Measurements from ENCODE around the gene ALG12. TPM values are rescaled to one million over a fixed set of nuclear protein-coding genes. Genes with fewer than 3 reads are reported as not detected.

The ALG12 gene
- polyA plus RNA-seq, 1 of the 3 experiments (the other 2 are of a cell fraction): 9.9 TPM

DNA sequence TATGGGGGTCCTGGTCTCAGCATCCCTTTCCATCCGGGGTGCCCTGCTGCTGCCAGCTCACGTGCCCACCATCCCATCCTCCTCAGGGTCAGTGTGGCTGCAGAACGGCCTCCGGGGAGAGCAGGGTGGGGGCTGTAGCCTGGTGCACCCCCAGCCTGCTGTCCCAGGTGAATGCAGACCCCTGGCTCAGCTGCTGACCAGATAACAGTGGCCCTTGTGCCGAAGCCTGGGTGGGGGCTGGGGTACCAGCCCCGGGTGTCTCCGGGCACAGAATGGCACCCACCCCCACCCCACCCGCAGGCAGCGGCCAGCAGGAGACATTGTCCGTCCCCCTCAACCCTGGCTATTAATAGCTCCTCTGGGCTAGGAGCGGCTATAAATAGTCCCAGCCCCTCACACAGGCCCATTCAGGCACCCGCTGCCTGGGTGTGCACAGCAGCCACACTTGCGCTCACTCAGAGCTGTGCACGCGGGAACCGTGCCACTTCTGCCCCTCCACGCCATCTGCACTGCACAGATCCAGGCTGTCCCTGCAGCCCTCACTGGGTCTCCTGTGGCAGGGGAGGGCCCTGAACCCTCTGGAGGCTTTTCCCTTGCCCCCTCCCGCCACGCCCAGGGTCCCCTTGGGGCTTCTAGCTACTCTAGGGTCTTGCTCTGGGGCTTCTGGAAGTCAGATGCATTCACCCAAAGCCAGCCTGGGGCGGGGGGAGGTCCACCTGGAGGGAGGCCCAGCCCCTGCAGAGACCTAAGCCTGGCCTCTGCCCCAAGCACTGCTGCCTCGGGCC is 18.9 kb upstream of the ALG12 start:
- WGBS (ENCODE audit: low lambda C conversion rate): 95% methylated on average over 9 of the region's 21 CpGs
- Histone ChIP-seq H2AFZ (ENCODE audit: low read depth) (no peak overlapping the region), H3K27ac (ENCODE audit: low read depth in 2 of 2, low read length in 1 of 2) (no peak overlapping the region), H3K9me2 (no peaks in the 10 kb centered on the region), H3K36me3 (replicated peaks in 1 of 2; ENCODE audit: control insufficient read depth in 1 of 2, insufficient read depth in 2 of 2, low read length in 1 of 2) (no peaks in the 10 kb centered on the region), H3K9me3 (no peaks in the 10 kb centered on the region), H3K4me1 (ENCODE audit: control insufficient read depth in 1 of 2, insufficient read depth in 2 of 2, low read depth in 1 of 2, low read length in 1 of 2) (peaks cover 6 to 23% of the 10 kb centered on the region in 2 experiments; a peak in 2 of 4 replicates), H3F3A (replicated peaks; ENCODE audit: insufficient read depth) (no peaks in the 10 kb centered on the region), H3K4me3 (ENCODE audit: low read depth in 2 of 2, low read length in 1 of 2) (no peak overlapping the region), H3K79me2 (ENCODE audit: insufficient read depth) (no peaks in the 10 kb centered on the region), H3K4me2 (no peak overlapping the region), H3K9ac (no peak overlapping the region), H3K27me3 (ENCODE audit: insufficient read depth) (no peaks in the 10 kb centered on the region), H4K20me1 (ENCODE audit: insufficient read depth) (no peaks in the 10 kb centered on the region)
- ChIA-PET CTCF (interaction anchor here (1.7 kb wide), 1 partner anchor 93 kb away, joined by 8 read pairs; no protein-coding TSS in a partner anchor), POLR2A (no interaction called here)
- no peak for DNase-seq
- TF ChIP-seq TEAD4 (IDR thresholded peaks at IDR 0.05; ENCODE audit: borderline replicate concordance, insufficient read depth): no peak
- no peak for TF ChIP-seq MXI1 (IDR thresholded peaks at IDR 0.05; ENCODE audit: low read depth, low read length)
- TF ChIP-seq MEF2A (IDR thresholded peaks at IDR 0.05; ENCODE audit: borderline replicate concordance, low read depth): no peak
- TF ChIP-seq TAF1 (IDR thresholded peaks at IDR 0.05; ENCODE audit: borderline replicate concordance, low read depth, low read length): no peak
- TF ChIP-seq, protein P1, sequence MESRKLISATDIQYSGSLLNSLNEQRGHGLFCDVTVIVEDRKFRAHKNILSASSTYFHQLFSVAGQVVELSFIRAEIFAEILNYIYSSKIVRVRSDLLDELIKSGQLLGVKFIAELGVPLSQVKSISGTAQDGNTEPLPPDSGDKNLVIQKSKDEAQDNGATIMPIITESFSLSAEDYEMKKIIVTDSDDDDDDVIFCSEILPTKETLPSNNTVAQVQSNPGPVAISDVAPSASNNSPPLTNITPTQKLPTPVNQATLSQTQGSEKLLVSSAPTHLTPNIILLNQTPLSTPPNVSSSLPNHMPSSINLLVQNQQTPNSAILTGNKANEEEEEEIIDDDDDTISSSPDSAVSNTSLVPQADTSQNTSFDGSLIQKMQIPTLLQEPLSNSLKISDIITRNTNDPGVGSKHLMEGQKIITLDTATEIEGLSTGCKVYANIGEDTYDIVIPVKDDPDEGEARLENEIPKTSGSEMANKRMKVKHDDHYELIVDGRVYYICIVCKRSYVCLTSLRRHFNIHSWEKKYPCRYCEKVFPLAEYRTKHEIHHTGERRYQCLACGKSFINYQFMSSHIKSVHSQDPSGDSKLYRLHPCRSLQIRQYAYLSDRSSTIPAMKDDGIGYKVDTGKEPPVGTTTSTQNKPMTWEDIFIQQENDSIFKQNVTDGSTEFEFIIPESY (IDR thresholded peaks at IDR 0.05; ENCODE audit: borderline replicate concordance, low read depth): no peak
- TF ChIP-seq RAD21 (IDR thresholded peaks at IDR 0.05; ENCODE audit: low read length): no peak
- TF ChIP-seq, protein P2, sequence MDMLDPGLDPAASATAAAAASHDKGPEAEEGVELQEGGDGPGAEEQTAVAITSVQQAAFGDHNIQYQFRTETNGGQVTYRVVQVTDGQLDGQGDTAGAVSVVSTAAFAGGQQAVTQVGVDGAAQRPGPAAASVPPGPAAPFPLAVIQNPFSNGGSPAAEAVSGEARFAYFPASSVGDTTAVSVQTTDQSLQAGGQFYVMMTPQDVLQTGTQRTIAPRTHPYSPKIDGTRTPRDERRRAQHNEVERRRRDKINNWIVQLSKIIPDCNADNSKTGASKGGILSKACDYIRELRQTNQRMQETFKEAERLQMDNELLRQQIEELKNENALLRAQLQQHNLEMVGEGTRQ (IDR thresholded peaks at IDR 0.05; ENCODE audit: borderline replicate concordance, low read depth, low read length): no peak
- no peak for TF ChIP-seq GABPA (IDR thresholded peaks at IDR 0.05; ENCODE audit: low read depth)
- TF ChIP-seq, protein P3, sequence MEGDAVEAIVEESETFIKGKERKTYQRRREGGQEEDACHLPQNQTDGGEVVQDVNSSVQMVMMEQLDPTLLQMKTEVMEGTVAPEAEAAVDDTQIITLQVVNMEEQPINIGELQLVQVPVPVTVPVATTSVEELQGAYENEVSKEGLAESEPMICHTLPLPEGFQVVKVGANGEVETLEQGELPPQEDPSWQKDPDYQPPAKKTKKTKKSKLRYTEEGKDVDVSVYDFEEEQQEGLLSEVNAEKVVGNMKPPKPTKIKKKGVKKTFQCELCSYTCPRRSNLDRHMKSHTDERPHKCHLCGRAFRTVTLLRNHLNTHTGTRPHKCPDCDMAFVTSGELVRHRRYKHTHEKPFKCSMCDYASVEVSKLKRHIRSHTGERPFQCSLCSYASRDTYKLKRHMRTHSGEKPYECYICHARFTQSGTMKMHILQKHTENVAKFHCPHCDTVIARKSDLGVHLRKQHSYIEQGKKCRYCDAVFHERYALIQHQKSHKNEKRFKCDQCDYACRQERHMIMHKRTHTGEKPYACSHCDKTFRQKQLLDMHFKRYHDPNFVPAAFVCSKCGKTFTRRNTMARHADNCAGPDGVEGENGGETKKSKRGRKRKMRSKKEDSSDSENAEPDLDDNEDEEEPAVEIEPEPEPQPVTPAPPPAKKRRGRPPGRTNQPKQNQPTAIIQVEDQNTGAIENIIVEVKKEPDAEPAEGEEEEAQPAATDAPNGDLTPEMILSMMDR (IDR thresholded peaks at IDR 0.05): no peak
